Measurements from ENCODE around the gene CSNK1G1.
"Not testable (repeated sequence)": the region's sequence is repeated elsewhere in the genome, so short reads cannot be mapped to it uniquely, and the experiment has no call there.

Gene CSNK1G1

GRCh38 chr15:64225804-64226203 is 130.2 kb downstream of the CSNK1G1 start:
- no peak overlapping the region for H3K27ac ChIP-seq
- TF ChIP-seq CTCF (conservative IDR thresholded peaks at IDR 0.05) (no peak), ZFX (IDR thresholded peaks at IDR 0.05) (no peak)

- TF ChIP-seq CTCF (conservative IDR thresholded peaks at IDR 0.05) (no peak), ZFX (IDR thresholded peaks at IDR 0.05) (no peak)
Measured at GRCh38 chr15:64224511-64224910, 131.5 kb downstream of the CSNK1G1 start.

GRCh38 chr15:64223882-64224281 is 132.1 kb downstream of the CSNK1G1 start:
- TF ChIP-seq ZFX (IDR thresholded peaks at IDR 0.05) (no peak), CTCF (conservative IDR thresholded peaks at IDR 0.05) (no peak)
- no peak overlapping the region for H3K27ac ChIP-seq

More at GRCh38 chr15:64224511-64224910, 131.5 kb downstream of the CSNK1G1 start:
- no peak overlapping the region for H3K27ac ChIP-seq

GRCh38 chr15:64222573-64223366 is 133.2 kb downstream of the CSNK1G1 start:
- H3K27ac ChIP-seq, result no peak overlapping the region
- TF ChIP-seq CTCF (conservative IDR thresholded peaks at IDR 0.05) (no peak), ZFX (IDR thresholded peaks at IDR 0.05) (no peak)

- H3K27ac ChIP-seq, result not testable (repeated sequence)
Measured at GRCh38 chr15:64221911-64222310, 134.1 kb downstream of the CSNK1G1 start.

- H3K27ac ChIP-seq, result not testable (repeated sequence)
Measured at GRCh38 chr15:64217429-64217750, 138.6 kb downstream of the CSNK1G1 start.

GRCh38 chr15:64216730-64217428 is 139.1 kb downstream of the CSNK1G1 start:
- TF ChIP-seq CTCF (conservative IDR thresholded peaks at IDR 0.05), result no peak
- TF ChIP-seq ZFX (IDR thresholded peaks at IDR 0.05), result no peak
- H3K27ac ChIP-seq, result no peak overlapping the region

- TF ChIP-seq CTCF (conservative IDR thresholded peaks at IDR 0.05), result no peak
- TF ChIP-seq ZFX (IDR thresholded peaks at IDR 0.05), result no peak
- H3K27ac ChIP-seq, result no peak overlapping the region
Measured at GRCh38 chr15:64216196-64216595, 139.8 kb downstream of the CSNK1G1 start.
